AG09309 (cell line): ENCODE results near the gene KAZN.

Experiments used
- DNase-seq: peaks from one replicate; pipeline ENCODE4 v3.0.0-alpha.2; 2010; ENCODE audit warnings: low read depth
- H3K4me3 ChIP-seq: 2 replicates; pipeline ENCODE4 v1.5.1; 2011; ENCODE audit warnings: mild to moderate bottlenecking, low read depth, low read length, moderate library complexity; ENCODE audit not compliant: control insufficient read depth
- CTCF ChIP-seq: IDR thresholded peaks from 2 replicates; pipeline ENCODE4 v1.5.1; 2011; ENCODE audit warnings: mild to moderate bottlenecking, low read depth, low read length, inconsistent platforms; ENCODE audit not compliant: insufficient read depth, control insufficient read depth; ENCODE audit errors: missing control alignments

KAZN gene

DNA sequence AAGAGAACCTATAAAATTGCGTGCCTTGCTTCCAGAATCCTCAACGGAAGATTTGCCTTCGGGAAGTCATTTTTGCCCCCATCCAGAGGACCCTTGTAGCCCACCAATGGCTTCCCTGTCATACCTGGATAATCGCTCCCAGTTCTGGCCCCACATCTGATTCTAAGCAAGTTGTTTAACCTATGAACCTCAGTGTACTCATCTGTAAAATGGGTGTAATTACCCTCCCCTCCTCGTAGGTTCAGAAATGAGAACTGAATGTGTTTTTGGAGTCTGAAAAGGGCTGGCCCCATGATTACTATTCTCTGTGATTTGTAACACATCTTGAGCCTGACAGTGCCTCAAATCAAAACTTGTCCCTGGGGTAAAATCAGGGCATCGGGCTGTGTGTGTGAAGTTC is 473.5 kb downstream of the KAZN start:
- no peak for TF ChIP-seq CTCF
- DNase-seq = no peak
- no peak overlapping the region for H3K4me3 ChIP-seq

DNA sequence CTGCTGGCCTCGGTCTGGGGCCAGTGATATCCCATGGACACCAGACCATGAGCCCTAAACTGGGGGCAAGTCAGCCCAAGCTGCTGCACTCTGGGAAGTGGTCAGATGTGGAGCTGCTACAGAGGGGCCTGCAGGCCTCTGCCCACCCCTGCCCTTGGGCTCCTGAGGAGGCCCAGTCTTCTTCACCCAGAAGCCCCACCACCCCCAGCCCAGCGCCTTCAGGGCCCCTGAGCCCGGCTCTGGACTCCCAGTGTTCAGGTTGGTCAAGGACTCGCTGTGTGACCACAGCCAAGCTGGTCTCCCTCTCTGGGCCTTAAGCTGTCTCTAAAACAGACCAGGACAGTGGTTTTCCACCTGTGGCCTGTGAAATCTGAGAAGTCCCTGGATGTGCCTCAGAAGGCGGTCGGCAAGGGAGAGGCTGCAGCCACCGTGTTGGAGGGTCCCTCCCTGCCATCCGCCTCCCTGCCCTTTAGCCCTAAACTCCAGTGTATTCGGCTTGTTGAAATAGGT is 475.4 kb downstream of the KAZN start:
- DNase-seq = no peak
- H3K4me3 ChIP-seq = no peak overlapping the region
- TF ChIP-seq CTCF = no peak

GRCh38 chr1:15075175-15075574 is 476.7 kb downstream of the KAZN start:
- DNase-seq = no peak
- H3K4me3 ChIP-seq = no peak overlapping the region
- TF ChIP-seq CTCF = no peak

- TF ChIP-seq CTCF = no peak
- no peak overlapping the region for H3K4me3 ChIP-seq
- no peak for DNase-seq
Measured at GRCh38 chr1:15075817-15076216, 477.3 kb downstream of the KAZN start.

- no peak for DNase-seq
- no peak overlapping the region for H3K4me3 ChIP-seq
- TF ChIP-seq CTCF = no peak
Measured at GRCh38 chr1:15076807-15077206, 478.3 kb downstream of the KAZN start.

- DNase-seq = no peak
- no peak overlapping the region for H3K4me3 ChIP-seq
- TF ChIP-seq CTCF = no peak
Measured at GRCh38 chr1:15077384-15077783, 478.9 kb downstream of the KAZN start.

GRCh38 chr1:15080328-15081007 is 482.0 kb downstream of the KAZN start:
- no peak for DNase-seq
- no peak overlapping the region for H3K4me3 ChIP-seq
- TF ChIP-seq CTCF = no peak
